A549 (cell line): ENCODE results near the gene AUTS2.

Source experiments
- CBX8 ChIP-seq: fragments of 200-600 bp; sonication (generic); IDR thresholded peaks from 2 replicates; pipeline ENCODE4 v1.6.1; 2016
- CEBPB ChIP-seq, 2 experiments: fragments of >200 bp in 1 of 2; sonication (Bioruptor Twin) in 1 of 2; formaldehyde crosslinking in 1 of 2; IDR thresholded peaks; 2 replicates each; pipeline ENCODE4 v1.6.1; 2012 to 2016
- CHD4 ChIP-seq: fragments of 200-600 bp; sonication (generic); IDR thresholded peaks from 2 replicates; pipeline ENCODE4 v1.6.1; 2016; ENCODE audit warnings: antibody characterized with exemption, mild to moderate bottlenecking, borderline replicate concordance
- CTCF ChIP-seq: fragments of >200 bp; sonication (Bioruptor Twin); formaldehyde crosslinking; IDR thresholded peaks from 3 replicates; pipeline ENCODE4 v1.5.1; 2016
- EP300 ChIP-seq, 2 experiments: fragments of >200 bp; sonication (Bioruptor Twin); formaldehyde crosslinking; IDR thresholded peaks; 2 replicates in 1 of 2; 3 replicates in 1 of 2; pipeline ENCODE4 v1.6.1; 2016 to 2017
- MAFK ChIP-seq: fragments of 450-650 bp; IDR thresholded peaks from 2 replicates; pipeline ENCODE4 v1.6.1; 2014; ENCODE audit not compliant: partially characterized antibody
- MAX ChIP-seq: IDR thresholded peaks from 2 replicates; pipeline ENCODE4 v1.6.1; 2012
- MAZ ChIP-seq: fragments of 150-350 bp; IDR thresholded peaks from 2 replicates; pipeline ENCODE4 v1.6.1; 2014; ENCODE audit warnings: antibody characterized with exemption, low read depth, low read length, borderline replicate concordance
- PBX3 ChIP-seq: IDR thresholded peaks from 2 replicates; pipeline ENCODE4 v1.6.1; 2012
- PHF8 ChIP-seq: fragments of 200-600 bp; sonication (generic); IDR thresholded peaks from 2 replicates; pipeline ENCODE4 v1.6.1; 2016; ENCODE audit warnings: low read depth, mild to moderate bottlenecking, antibody characterized with exemption, moderate library complexity, borderline replicate concordance
- POLR2A ChIP-seq: IDR thresholded peaks from 2 replicates; pipeline ENCODE4 v1.6.1; 2012; ENCODE audit warnings: mild to moderate bottlenecking, low read length
- USF2 ChIP-seq: fragments of 450-650 bp; IDR thresholded peaks from 2 replicates; pipeline ENCODE4 v1.6.1; 2014; ENCODE audit warnings: antibody characterized with exemption

- TF ChIP-seq CHD4: no peak
- no peak for TF ChIP-seq USF2
- TF ChIP-seq MAFK: no peak
- TF ChIP-seq MAZ: no peak
- TF ChIP-seq CTCF: no peak
- no peak for TF ChIP-seq EP300 (IDR thresholded peaks at IDR 0.05)
- TF ChIP-seq POLR2A: no peak
- no peak for TF ChIP-seq CBX8
- no peak for TF ChIP-seq CEBPB (IDR thresholded peaks at IDR 0.05)
- no peak for TF ChIP-seq PHF8
- no peak for TF ChIP-seq MAX
- TF ChIP-seq PBX3: no peak
Measured at GRCh38 chr7:70646536-70647248, 1048.4 kb downstream of the AUTS2 start.
